T-helper 2 cell treated with Interferon-gamma antibody and Interleukin-4, amounts not matched to agents 5 μg/mL and 100 μg/mL, for 36 hours (primary cell): ENCODE measurements around the gene ATG16L1.

ENCODE experiments used
- DNase-seq: peaks from one replicate; pipeline ENCODE4 v3.0.0; 2021; ENCODE audit warnings: low spot score
- H3K27ac Mint-ChIP-seq: one replicate; pipeline ENCODE4 v1.8.0; 2021; ENCODE audit warnings: mild to moderate bottlenecking, mixed read lengths
- H3K27me3 Mint-ChIP-seq: one replicate; pipeline ENCODE4 v1.8.0; 2021; ENCODE audit warnings: low read depth, mixed read lengths
- H3K36me3 Mint-ChIP-seq: one replicate; pipeline ENCODE4 v1.8.0; 2021; ENCODE audit warnings: low read depth, mixed read lengths
- H3K4me1 Mint-ChIP-seq: one replicate; pipeline ENCODE4 v1.8.0; 2021; ENCODE audit warnings: low read depth, mixed read lengths
- H3K4me3 Mint-ChIP-seq: one replicate; pipeline ENCODE4 v1.8.0; 2022; ENCODE audit warnings: mild to moderate bottlenecking, moderate library complexity, mixed read lengths
- H3K9me3 Mint-ChIP-seq: one replicate; pipeline ENCODE4 v1.8.0; 2021; ENCODE audit warnings: mixed read lengths

Gene ATG16L1

DNA sequence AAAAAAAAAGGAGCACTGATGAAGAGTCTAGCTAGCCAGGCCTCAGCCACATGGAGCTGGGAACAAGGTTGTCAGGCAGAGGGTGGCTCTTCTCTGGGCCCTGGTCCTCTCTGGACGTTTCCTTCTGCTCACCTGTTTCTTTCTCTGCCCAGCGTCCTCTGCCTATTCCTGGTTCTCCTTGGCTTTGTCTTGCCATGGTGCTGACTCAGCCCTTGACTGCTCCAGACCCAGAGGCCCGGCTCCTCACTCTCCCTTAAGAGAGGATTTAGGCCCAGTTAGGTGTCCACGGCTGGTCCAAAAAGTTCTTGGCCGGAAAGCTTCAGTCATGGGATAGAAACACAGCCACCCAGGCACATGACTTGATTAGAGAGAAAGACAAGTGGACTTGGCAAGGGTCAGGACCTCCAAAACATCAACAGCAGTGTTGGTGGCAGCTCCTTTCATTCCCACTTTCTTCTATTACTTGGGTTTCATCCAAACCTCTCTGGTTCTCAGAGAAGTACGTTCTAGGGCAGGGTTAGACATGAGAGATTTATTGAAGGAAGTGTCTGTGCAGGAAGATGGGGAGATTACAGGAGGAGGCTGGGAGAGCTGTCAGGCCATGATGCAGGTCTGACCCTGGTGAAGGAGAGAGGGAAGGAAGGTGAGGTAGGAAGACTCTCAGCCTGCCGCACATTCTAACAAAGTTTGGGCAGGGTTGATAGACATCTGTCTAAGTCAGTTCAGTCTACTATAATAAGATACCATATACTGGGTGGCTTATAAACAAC lies 14.5 kb upstream of the ATG16L1 start:
- Mint-ChIP-seq H3K4me1 (peaks cover 68% of the 10 kb centered on the region), H3K36me3 (peaks cover 25% of the 10 kb centered on the region), H3K9me3 (peaks cover 25% of the 10 kb centered on the region), H3K27ac (peak overlapping the region; percentile 41), H3K4me3 (peak overlapping the region; percentile 2), H3K27me3 (peaks cover 3% of the 10 kb centered on the region)
- DNase-seq = no peak

DNA sequence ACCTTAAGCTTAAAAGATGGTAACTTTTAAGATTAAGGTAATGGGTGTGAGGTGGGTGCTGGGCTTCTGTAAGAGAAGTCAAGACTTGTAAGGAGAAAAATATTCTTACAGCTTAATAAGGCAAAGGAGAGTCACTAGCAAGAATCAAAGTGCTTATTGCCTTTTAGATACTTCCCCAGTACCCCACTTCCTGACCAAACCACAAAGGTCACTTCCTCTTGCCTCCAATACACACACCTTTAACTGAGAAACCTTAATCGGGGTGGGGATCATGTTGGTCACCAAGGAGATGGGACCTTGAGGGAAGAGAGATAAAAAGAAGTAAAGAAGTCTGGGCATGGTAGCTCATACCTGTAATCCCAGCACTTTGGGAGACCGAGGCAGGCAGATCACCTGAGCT lies 10.6 kb upstream of the ATG16L1 start:
- Mint-ChIP-seq H3K27ac (peak overlapping the region; percentile 86), H3K4me1 (peaks cover 64% of the 10 kb centered on the region), H3K9me3 (peaks cover 18% of the 10 kb centered on the region), H3K36me3 (peaks cover 25% of the 10 kb centered on the region), H3K27me3 (peaks cover 3% of the 10 kb centered on the region), H3K4me3 (peak overlapping the region; percentile 75)
- peak; percentile 41 for DNase-seq

DNA sequence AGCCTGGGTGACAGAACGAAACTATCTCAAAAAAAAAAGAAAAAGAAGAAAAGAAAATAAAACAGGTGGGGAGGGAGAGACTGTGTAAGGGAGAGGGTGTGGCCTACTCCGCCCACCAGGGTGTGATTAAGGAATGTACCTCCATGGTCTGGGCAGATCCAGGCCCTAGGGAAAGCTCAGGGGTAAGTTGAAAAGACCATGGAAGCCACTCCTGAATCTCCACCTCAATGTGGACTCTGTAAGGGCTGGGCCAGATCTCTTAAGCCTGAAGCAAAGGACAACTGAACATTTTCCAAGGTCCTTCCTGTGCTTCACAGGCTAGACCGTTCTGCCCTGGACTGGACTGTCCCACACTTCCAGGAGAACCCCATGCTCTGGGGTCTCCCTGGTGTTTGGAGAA lies 9.7 kb upstream of the ATG16L1 start:
- H3K27me3 Mint-ChIP-seq = peaks cover 3% of the 10 kb centered on the region
- DNase-seq = no peak

DNA sequence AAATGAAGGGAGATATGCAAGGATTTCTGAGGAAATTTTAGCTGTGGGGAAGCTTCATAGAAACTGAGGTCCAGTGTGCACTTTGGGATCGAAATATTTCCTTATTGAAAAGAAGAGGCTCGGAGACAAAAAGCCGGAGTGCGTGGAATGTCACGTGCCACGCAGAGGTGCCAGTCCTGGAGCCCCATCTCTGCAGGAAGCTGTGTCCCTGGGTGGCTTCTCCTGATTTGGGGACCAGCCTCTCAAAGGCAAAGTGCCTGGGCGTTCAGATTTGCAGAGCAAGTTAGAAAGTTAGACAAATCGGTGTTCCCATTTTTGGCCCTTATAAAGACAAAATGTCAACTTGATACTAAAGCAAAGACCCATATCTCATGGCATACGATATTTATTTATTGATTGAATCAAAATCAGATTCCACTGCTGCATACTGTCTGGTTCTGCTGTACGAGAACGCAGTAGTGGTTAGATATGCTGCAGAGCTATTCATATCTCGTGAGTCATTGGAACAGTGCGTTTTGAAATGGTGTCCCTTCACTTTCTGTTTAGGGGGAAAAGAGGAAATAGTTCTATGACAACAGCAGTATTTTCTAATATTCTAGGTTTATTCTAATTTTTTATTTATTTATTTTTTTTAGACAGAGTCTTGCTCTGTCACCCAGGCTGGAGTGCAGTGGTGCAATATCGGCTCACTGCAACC lies 9.1 kb upstream of the ATG16L1 start:
- H3K4me3 Mint-ChIP-seq = peak overlapping the region; percentile 75
- H3K9me3 Mint-ChIP-seq = peaks cover 13% of the 10 kb centered on the region
- H3K36me3 Mint-ChIP-seq = peaks cover 20% of the 10 kb centered on the region
- H3K4me1 Mint-ChIP-seq = peaks cover 61% of the 10 kb centered on the region
- H3K27ac Mint-ChIP-seq = peak overlapping the region; percentile 12
- H3K27me3 Mint-ChIP-seq = no peaks in the 10 kb centered on the region
- DNase-seq = no peak

More for the DNA sequence above, 9.7 kb upstream of the ATG16L1 start:
- peaks cover 62% of the 10 kb centered on the region for H3K4me1 Mint-ChIP-seq
- H3K27ac Mint-ChIP-seq = no peak overlapping the region
- H3K36me3 Mint-ChIP-seq = peaks cover 24% of the 10 kb centered on the region
- peak overlapping the region; percentile 75 for H3K4me3 Mint-ChIP-seq
- peaks cover 18% of the 10 kb centered on the region for H3K9me3 Mint-ChIP-seq

DNA sequence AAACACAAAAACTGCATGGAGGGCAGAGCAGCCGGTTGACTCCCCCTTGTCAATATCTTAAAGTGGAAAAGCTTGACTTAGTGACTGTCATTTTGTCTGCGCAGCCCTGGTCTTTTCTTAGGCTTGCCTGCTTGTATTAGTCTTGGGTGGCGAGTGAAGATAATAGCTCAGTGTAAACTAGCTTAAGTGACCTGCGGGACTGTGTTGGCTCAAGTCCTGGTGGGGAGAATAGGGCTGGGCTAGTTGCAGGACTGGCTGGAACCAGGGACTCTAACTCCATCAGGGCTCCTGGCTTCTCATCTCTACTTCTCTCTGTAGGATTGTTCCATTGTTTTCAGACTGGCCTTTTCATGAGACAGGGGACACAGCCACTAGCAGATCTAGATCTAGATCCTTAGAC lies 8.1 kb upstream of the ATG16L1 start:
- peaks cover 61% of the 10 kb centered on the region for H3K4me1 Mint-ChIP-seq
- H3K36me3 Mint-ChIP-seq = peaks cover 13% of the 10 kb centered on the region
- H3K4me3 Mint-ChIP-seq = no peak overlapping the region
- peaks cover 8% of the 10 kb centered on the region for H3K9me3 Mint-ChIP-seq
- no peak for DNase-seq
- no peaks in the 10 kb centered on the region for H3K27me3 Mint-ChIP-seq
- H3K27ac Mint-ChIP-seq = no peak overlapping the region

DNA sequence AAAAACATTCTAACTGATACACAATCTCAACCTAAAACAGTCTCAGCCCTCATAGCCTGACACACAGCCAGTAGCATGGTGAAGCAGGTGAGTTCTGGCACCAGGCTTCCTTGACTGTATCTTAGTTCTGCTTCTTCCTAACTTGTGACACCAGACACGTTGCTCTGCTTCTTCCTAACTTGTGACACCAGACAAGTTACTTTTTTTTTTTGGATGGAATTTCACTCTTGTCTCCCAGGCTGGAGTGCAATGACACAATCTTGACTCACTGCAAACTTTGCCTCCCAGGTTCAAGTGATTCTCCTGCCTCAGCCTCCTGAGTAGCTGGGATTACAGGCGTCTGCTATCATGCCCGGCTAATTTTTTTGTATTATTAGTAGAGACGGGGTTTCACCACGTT lies 6.7 kb upstream of the ATG16L1 start:
- Mint-ChIP-seq H3K27me3 (no peaks in the 10 kb centered on the region), H3K4me3 (no peak overlapping the region), H3K4me1 (peaks cover 60% of the 10 kb centered on the region), H3K9me3 (no peaks in the 10 kb centered on the region), H3K27ac (no peak overlapping the region), H3K36me3 (peaks cover 8% of the 10 kb centered on the region)
- DNase-seq = no peak

DNA sequence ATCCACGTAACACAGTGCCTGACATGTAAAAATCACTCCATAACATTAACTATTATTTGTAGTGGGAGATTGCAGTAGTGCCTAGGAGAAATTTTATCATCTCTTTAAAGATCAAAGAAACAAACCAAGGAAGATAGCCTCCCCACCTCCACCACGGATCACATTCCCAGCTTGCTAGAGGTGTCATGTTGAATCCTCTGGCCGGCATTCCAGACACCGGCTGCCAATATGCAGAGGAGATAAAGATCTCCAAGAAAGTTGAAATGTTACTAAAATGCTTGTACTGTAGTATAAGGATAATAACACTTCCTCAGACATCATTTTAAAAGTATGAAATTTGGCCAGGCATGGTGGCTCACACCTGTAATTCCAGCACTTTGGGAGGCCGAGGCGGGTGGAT lies 6.1 kb upstream of the ATG16L1 start:
- H3K9me3 Mint-ChIP-seq = no peaks in the 10 kb centered on the region
- peaks cover 63% of the 10 kb centered on the region for H3K4me1 Mint-ChIP-seq
- H3K4me3 Mint-ChIP-seq = no peak overlapping the region

DNA sequence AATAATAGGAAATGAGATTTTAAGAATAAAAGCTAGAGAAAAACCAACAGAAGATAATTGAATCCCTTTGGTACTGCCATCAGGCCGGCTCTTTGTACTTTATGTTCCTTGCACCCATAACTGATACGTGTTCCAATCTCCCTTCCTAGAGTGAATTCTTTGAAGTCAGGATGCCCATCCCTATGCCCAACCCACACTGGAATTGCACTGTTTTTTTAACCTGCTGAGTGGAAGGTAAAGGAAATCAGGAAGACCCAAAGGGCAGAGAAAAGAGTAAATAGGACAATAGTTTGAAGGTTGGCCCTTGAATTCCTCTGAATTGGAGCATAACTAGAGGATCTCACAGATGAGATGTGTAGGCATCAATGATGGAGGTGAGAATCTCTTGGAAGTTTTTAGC lies 4.4 kb upstream of the ATG16L1 start:
- Mint-ChIP-seq H3K4me1 (peaks cover 56% of the 10 kb centered on the region), H3K27ac (peak overlapping the region; percentile 81), H3K27me3 (no peaks in the 10 kb centered on the region), H3K9me3 (no peaks in the 10 kb centered on the region), H3K4me3 (peak overlapping the region; percentile 13), H3K36me3 (peaks cover 15% of the 10 kb centered on the region)
- DNase-seq = no peak

More for the DNA sequence above, 6.1 kb upstream of the ATG16L1 start:
- peaks cover 7% of the 10 kb centered on the region for H3K36me3 Mint-ChIP-seq
- H3K27ac Mint-ChIP-seq = no peak overlapping the region
- no peaks in the 10 kb centered on the region for H3K27me3 Mint-ChIP-seq
- DNase-seq = no peak

DNA sequence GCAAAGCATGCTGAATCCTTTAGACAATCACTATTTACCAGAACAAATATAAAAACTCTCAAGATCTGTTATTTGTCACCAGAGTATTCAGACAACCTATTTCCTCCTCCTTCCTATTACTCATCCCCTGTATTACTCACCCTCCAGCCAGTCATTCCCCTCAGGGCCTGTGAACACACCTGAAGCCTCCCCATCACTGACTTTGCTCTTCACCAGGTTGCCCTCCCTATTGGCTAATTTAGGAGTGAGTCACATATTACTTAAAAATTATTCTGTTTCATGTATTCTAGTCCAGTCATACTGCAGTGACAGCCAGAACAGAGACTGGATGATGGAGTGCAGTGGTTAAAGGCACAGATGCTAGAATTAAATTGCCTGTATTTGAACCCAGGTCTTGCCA lies 3.7 kb upstream of the ATG16L1 start:
- peak overlapping the region; percentile 81 for H3K27ac Mint-ChIP-seq
- peak overlapping the region; percentile 13 for H3K4me3 Mint-ChIP-seq
- peaks cover 55% of the 10 kb centered on the region for H3K4me1 Mint-ChIP-seq
- peak; percentile 66 for DNase-seq
- no peaks in the 10 kb centered on the region for H3K27me3 Mint-ChIP-seq
- peaks cover 15% of the 10 kb centered on the region for H3K36me3 Mint-ChIP-seq
- no peaks in the 10 kb centered on the region for H3K9me3 Mint-ChIP-seq

DNA sequence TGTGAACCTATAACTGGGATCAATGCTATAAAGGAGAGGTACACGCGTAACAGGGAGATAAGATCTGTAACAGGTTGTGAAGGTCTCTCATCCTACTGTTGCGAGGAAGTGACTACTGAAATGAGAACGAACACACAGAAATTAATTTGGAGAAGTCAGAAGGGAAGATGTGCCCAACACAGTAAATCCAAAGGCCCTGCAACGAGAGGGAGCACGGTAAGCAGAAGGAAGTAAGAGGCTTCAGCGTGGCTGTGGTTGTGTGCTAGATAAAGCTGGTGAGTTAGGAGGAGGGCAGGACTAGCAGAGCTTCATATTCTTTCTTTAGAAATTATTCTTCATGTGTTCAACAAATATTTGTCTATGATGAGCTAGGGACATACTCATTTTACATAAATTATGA lies 2.5 kb upstream of the ATG16L1 start:
- H3K27ac Mint-ChIP-seq = peak overlapping the region; percentile 77
- H3K9me3 Mint-ChIP-seq = no peaks in the 10 kb centered on the region
- no peaks in the 10 kb centered on the region for H3K27me3 Mint-ChIP-seq
- peaks cover 24% of the 10 kb centered on the region for H3K36me3 Mint-ChIP-seq
- peak overlapping the region; percentile 63 for H3K4me3 Mint-ChIP-seq
- H3K4me1 Mint-ChIP-seq = peaks cover 57% of the 10 kb centered on the region
- DNase-seq = no peak

DNA sequence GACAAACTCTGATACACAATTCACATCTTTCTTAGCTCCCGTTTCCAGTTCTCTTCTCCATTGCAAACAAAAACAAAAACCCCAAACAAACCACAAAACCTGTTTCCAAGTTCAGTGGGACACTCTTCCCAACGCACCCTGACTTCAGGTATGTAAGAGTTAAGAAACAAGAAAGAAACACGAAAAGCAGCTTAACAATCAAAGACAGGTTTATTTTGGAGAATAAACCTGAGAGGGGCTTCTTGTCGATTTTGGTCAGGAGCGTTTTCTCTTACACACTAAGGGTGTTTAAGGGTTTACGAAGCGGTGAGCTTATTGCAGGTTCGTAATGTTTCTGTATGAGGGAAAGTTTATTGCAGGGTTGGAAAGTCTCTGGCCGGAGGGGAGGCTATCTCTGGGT lies 905 bp upstream of the ATG16L1 start:
- peak overlapping the region; percentile 92 for H3K4me3 Mint-ChIP-seq
- H3K27me3 Mint-ChIP-seq = no peaks in the 10 kb centered on the region
- H3K9me3 Mint-ChIP-seq = no peaks in the 10 kb centered on the region
- DNase-seq = no peak
- H3K4me1 Mint-ChIP-seq = peaks cover 62% of the 10 kb centered on the region
- H3K36me3 Mint-ChIP-seq = peaks cover 33% of the 10 kb centered on the region
- peak overlapping the region; percentile 99 for H3K27ac Mint-ChIP-seq

DNA sequence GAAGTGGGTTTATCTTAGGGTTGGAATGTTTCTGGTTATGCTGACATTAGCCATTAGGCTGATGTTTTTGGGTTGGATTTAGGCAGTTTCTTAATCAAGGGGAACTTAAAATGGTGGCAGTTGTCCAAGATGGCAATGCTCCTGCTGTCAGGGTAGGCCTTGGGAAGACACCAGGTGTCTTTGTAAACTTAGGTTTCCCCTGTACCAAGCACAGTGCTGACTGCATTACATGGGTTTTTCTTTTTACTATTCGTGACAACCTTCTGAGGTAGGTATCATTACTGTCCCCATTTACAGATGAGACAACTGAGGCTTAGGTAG lies 528 bp upstream of the ATG16L1 start:
- Mint-ChIP-seq H3K27ac (peak overlapping the region; percentile 99), H3K4me3 (peak overlapping the region; percentile 92), H3K9me3 (no peaks in the 10 kb centered on the region), H3K36me3 (peaks cover 36% of the 10 kb centered on the region), H3K4me1 (peaks cover 65% of the 10 kb centered on the region), H3K27me3 (no peaks in the 10 kb centered on the region)
- no peak for DNase-seq

DNA sequence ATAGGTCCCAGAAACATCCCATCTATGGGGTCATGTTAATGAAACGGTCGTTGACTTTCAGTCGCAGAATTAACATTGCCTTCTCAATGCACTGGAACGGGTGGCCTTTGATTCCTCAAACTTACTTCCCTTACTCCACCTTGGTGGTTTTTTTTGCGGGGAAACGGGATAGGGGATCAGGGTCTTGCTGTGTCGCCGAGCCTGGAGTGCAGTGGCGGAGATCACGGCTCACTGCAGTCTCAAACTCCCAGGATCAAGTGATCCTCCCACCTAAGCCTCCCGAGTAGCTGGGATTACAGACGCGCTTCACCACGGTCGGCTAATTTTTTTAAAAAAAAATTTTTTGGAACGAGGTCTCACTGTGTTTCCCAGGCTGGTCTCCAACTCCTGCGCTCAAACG lies 754 bp downstream of the ATG16L1 start:
- DNase-seq = no peak
- Mint-ChIP-seq H3K27ac (peak overlapping the region; percentile 87), H3K36me3 (peaks cover 41% of the 10 kb centered on the region), H3K27me3 (no peaks in the 10 kb centered on the region), H3K4me3 (peak overlapping the region; percentile 92), H3K4me1 (peaks cover 61% of the 10 kb centered on the region), H3K9me3 (no peaks in the 10 kb centered on the region)

DNA sequence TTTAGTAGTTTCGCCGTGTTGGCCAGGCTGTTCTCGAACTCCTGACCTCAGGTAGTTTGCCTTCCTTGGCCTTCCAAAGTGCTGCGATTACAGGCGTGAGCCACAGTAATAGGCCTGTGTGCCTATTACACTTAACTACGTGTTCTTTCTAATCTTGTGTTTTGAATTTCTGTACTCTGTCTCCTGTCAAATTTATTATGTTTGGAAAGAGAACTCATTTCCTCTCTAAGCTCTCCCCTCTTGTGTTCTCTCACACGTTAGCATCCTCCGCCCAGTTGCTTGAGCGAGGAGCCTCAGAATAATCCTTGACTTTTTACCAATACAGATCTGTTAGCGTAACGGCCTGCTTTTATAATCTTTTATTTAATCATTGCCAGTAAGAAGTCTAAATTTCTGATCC lies 3.7 kb downstream of the ATG16L1 start:
- H3K4me3 Mint-ChIP-seq = peak overlapping the region; percentile 28
- H3K4me1 Mint-ChIP-seq = peaks cover 61% of the 10 kb centered on the region
- H3K27me3 Mint-ChIP-seq = no peaks in the 10 kb centered on the region
- H3K36me3 Mint-ChIP-seq = peaks cover 65% of the 10 kb centered on the region
- no peak for DNase-seq
- H3K9me3 Mint-ChIP-seq = no peaks in the 10 kb centered on the region
- peak overlapping the region; percentile 3 for H3K27ac Mint-ChIP-seq
